Hematopoietic multipotent progenitor cell treated with erythropoietin and hydrocortisone succinate and interleukin-3 and kit ligand, for 15 days (in vitro differentiated cells): ENCODE results near the gene TRAF5.
"Not testable (repeated sequence)": the region's sequence is repeated elsewhere in the genome, so short reads cannot be mapped to it uniquely, and the experiment has no call there.

Experiments used
- DNase-seq: peaks from one replicate; pipeline ENCODE4 v3.0.0-alpha.2; 2015; ENCODE audit warnings: low spot score

Gene TRAF5

DNA sequence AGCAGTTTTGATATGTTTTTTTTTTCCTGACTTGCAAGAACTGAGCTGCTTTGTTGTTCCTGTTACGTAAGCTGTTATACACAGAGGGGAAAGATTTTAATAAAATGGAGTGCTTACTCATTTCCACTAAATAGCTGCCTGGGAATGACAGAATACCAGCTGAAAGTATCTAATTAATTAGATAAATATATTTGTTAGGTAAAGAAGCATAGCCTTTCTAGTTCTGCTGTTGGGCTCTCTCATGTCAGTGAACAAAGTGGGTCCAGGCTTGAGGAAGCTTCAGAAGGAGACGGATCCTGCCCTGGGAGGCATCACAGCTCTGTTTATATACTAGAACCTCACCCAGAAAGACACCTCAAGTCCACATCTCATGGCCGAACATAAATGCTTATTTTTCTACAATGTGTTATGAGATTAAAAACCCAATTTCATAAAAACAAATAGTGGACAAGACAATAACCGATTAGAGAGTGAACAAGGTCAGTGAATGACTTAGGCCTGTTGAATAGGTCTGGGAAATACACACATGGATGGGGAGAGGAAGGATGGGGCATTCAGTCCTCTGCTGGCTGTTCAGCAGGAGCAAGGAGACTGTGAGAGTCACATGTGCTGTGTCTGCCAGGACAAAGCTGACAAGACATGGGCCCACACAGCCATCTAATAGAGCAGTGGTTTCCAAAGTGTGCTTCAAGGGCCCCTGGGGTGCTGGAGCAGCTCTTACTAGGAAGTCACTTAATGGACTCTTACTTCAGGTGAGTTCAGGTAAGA is 20.6 kb downstream of the TRAF5 start:
- DNase-seq, result no peak

DNA sequence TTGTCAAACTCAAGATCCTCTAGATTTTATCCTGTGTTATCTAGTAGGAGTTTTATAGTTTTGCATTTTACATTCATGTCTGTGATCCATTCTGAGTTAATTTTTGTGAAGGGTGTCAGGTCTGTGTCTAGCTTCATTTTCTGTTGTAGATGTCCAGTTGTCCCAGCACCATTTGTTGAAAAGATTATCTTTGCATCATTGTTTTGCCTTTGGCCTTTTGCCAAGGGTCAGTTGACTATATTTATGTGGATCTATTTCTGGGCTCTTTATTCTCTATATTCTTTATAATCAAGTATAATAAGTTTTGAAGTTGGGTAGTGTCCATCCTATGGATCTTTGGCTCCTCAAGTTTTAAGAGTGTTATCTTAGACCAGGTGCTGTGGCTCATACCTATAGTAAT is 21.9 kb downstream of the TRAF5 start:
- no peak for DNase-seq

DNA sequence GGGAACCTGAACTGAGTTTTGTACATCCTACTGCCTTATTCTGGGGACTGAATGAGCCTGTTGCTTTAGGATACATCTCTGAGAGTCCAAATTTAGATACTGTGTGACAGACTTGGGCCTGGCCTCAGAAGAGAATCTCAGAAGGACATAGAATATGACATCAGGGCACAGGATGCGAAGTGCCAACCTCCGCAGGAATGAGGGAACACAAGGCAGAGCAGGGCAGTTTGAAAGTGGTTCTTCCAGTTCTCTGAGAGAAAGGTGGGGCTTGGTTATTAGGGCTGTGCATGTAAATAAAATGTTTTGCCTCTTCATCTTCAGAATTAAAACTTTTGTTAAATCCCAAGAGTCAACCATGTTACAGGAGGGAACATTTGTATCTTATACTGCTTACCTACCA is 23.1 kb downstream of the TRAF5 start:
- no peak for DNase-seq

DNA sequence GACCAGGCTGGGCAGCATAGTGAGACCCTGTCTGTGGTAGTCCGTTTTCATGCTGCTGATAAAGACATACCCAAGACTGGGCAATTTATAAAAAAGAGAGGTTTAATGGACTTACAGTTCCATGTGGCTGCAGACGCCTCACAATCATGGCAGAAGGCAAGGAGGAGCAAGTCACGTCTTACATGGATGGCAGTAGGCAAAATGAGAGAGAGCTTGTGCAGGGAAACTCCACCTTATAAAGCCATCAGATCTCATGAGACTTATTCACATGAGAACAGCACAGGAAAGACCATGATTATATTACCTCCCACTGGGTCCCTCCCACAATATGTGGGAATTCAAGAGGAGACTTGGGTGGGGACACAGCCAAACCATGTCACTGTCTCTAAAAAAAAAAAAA is 25.4 kb downstream of the TRAF5 start:
- not testable (repeated sequence) for DNase-seq

DNA sequence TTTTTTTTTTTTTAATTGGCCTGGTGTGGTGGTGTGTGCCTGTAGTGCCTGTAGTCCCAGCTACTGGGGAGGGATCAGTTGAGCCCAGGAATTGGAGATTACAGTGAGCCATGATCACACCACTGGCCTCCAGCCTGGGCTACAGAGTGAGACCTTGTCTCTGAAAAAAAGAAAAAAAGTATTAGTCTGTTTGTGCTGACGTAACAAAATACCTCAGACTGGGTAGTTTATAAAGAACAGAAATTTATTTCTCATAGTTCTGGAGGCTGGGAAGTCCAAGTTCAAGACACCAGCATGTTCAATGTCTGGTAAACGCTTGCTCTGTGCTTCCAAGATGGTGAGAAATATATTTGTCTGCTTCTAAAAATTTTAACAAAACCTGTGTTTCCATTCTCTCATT is 25.8 kb downstream of the TRAF5 start:
- no peak for DNase-seq

DNA sequence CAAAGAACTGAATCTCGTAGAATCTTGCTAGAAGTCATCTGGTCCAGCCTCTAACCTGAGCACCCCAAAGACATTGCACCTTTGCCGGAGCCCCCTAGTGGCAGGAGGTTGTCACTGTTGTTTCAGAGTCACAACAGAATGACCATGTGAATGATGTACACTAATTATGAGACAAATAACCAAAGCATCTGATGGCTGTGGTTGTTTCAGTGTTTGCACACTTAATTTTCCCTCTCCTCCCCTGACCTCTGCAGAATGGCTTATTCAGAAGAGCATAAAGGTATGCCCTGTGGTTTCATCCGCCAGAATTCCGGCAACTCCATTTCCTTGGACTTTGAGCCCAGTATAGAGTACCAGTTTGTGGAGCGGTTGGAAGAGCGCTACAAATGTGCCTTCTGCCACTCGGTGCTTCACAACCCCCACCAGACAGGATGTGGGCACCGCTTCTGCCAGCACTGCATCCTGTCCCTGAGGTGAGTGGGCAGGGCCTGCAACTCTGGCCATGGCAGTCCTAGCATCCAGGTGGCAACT is 26.4 kb downstream of the TRAF5 start:
- peak; percentile 66 for DNase-seq

DNA sequence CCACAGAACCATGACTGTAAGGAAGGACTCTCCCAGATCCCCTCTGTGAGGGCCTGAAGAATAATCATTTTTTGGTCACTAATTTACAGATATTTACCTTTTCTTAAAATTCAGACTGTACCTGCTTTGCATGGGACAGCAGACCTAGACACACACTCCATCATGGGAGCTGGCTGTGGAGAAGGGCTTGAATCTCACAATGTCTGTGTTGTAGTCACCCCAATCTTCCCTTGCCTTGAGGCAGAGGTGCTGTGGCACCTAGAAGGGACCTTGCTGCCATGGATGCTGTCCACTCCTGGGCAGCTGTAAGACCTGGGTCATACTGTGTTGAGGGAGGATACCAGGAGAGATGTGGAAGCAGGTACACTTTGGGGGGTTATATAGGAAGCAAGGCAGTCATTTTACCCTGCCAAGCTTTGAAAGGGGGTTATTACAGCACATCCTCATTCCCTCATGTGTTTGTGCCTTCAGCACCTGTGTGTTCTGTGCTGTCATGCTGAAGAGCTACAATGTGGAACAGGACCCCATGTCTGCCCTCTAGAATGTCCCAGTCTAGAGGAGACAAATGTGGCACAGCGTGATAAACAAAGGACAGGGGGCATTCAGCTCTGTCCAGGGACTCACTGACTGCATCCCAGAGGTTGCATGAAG is 27.1 kb downstream of the TRAF5 start:
- DNase-seq, result no peak

DNA sequence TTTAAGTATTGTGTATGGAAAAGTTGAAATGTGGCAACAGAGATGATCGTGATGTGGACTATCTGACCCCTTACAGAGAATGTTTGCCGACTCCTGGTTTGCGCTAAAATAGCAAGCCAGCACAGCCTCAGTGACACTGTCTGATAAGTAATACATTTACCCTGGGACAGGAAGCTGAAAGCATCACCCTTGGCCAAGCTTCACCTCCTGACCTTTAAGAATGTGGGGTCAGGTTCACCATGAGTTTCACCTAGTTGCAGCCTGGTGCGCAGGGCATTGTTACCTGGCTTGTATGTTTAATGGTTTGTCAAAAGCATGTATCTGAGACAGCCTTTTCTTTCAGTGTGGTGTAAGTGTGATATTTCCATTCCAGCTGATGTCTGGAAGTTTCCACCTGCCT is 29.2 kb downstream of the TRAF5 start:
- DNase-seq, result no peak

DNA sequence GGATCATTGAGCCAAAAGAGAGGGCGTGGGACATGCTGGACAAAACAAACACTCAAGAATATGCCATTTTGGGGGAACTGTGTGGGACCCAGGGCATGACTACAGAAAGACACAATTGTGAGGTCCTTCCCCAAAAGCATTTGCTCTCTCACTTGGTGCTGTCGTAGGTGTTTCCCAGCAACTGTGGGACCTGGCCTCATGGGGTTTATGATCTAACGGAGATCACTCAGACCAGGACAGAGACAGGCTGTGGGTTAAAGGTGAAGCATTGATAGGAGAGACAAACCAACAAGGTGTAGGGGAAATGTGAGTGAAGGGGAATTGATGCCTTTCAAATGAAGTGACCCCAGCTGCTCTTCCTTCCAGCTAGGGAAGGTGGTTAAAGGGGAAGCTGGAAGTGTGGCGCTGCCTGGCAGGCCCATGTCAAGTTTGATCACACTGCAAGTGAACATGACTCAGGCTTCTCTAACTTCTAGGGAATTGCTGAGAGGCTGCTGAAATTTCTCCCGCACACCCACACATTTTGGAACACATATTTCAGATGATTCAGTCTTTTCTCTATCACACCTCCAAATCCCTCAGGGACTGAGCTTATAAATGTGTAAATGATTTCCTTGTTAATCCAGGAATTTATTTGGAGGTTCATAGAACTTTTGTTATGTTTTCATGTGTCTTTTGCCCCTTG is 30.2 kb downstream of the TRAF5 start:
- no peak for DNase-seq

DNA sequence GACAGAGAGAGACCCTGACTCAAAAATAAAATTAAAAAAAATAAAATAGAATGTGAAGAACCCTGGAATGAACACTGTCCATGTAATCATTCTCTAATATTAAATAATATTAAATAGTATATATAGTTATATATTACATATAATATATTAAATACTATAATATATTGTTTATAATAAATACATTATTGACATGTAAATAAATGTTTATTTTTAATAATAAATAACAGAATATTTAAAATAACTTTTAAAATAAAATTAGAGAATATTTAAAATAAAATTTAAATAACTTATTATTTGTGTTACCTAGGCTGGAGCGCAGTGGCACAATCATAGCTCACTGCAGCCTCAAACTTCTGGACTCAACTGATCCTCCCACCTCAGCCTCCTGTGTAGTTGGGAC is 32.1 kb downstream of the TRAF5 start:
- no peak for DNase-seq

DNA sequence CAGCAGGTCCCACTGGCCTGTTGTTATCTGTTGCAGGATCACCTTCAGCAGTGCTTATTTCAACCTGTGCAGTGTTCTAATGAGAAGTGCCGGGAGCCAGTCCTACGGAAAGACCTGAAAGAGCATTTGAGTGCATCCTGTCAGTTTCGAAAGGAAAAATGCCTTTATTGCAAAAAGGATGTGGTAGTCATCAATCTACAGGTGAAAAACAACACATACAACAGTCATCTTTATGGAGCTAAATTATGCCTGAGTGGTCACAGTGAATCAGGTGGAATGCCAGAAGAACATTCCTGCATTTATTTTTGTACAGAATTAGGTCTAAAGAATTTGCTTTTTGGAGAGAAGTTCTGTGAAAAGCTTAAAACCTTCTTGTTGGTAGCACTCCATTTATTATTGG is 33.2 kb downstream of the TRAF5 start:
- no peak for DNase-seq

DNA sequence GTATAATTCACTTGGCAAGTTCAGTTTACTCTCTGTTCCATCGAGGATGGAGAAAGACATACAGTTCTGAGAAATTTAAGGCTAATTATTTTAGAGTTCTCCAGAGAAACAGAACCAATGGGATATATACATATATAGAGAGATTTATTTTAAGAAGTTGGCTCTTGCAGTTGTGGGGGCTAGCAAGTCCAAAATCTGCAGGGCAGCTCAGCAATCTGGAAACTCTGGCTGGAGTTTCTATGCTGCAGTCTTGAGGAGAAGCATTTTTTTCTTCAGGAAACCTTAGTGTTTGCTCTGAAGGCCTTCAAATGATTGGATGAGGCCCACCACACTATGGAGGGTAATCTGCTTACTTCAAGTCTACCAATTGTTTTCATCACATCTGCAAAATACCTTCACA is 34.6 kb downstream of the TRAF5 start:
- DNase-seq, result no peak

DNA sequence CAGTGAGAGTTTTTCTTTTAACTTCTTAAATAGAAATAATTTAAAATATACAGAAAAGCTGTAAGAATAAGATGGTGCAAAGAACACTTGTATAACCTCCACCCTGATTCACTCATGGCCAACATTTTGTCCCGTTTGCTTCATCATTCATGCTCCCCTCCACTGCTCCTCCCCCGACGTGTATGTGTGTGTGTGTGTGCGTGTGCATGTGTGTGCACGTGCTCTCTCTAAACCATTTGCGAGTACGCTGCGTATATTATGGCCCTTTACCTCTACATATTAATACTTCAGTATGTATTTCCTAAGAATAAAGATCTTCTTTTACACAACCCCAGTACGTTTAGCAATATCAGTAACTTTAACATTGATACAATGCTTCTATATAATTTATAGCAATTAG is 43.0 kb downstream of the TRAF5 start:
- no peak for DNase-seq

DNA sequence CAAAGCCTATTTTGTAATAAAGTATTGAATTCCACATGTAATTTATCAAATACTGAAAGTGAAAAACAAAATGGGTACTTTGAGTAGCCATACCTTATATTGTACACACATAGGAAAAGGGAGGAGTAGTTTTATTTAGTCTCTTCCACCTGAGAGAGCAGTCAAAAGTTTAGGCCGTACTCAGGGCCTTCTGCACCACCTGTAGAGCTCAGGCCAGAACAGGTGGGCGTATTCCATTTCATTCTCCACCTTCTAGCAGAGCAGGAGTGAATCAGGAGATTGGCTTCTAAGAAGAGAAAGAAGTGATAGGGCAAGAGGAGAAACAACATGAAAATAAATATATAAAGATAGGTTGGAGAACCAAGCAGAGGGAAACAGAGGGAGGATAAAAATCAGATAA is 44.0 kb downstream of the TRAF5 start:
- no peak for DNase-seq

DNA sequence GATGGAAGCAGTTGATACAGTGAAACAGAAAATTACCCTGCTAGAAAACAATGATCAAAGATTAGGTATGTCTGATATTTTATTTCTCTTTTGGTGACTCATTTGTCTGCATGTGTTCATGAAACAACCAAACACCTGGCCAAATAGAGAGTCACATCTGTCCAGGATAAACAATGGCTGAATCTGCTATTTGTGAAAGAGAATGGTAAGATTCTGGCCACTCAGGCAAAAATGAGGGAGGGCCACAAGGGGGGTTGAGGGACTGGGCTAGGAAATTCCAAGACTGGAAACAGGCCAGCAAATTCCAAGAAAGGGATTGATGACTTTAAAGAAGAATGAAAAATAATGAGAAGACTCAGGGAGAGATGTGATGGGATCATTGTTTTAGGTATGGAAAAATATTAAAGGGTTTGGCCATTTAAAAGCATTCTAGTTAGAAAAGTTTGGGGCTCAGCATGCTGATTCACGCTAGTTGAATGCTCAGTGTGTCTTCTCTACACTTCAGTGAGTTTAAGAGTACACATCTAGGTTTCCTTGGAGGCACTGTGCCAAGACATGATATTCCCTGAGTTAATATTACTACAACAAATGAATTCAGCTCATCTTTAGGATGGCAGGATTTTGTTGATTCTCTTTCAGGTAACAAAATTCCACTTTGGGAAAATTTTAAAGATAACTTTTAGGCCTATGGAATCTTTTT is 44.9 kb downstream of the TRAF5 start:
- no peak for DNase-seq

DNA sequence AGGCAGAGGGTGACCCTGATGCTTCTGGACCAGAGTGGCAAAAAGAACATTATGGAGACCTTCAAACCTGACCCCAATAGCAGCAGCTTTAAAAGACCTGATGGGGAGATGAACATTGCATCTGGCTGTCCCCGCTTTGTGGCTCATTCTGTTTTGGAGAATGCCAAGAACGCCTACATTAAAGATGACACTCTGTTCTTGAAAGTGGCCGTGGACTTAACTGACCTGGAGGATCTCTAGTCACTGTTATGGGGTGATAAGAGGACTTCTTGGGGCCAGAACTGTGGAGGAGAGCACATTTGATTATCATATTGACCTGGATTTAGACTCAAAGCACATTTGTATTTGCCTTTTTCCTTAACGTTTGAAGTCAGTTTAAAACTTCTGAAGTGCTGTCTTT is 45.8 kb downstream of the TRAF5 start:
- peak; percentile 4 for DNase-seq

DNA sequence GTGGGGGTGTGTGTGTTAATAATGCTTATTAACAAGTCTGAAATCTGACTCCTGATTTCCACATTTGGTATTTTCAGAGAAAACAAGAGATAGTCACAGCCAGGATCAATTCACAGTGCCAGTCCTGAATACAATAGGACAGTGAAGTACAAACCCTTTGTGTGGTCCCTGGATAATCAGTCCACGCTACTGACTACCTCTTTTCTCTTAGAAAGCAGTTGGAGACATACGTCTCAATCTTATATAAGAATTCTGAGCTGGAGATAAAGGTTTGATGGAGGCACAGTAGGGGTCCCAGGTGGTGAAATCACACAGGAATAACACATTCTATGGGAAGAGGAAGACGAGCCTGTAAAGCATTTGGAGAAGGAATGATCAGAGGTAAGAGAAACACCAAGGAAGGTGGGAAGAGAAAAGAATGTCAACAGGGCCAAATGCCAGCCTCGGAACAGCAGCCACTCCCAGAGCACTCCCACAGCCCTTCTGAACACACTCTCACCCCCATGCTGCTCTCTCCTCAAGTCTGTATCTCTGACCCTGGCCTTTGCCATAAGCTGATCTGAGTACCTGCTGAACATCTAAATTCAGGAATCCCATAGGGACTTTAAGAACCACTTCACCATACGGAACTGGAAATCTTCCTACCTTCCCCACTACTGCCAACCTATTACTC is 48.6 kb downstream of the TRAF5 start:
- DNase-seq, result no peak

DNA sequence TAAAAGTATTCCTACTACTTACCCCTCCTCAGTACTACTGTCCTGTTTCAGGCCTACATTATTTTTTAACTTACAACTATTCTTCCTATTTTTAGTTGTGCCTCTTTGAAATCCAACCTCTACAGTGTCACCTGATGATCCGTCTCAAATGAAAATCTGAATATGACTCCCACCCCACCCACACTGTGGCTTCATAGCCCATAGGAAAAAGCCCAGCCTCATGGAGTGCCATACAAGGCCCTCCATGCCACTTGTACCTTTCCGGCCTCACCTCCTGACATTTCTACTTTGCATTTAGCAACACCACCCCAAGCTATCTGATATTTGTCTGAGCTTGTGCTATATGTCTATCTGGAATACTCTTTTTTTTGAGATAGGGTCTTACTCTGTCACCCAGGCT is 49.3 kb downstream of the TRAF5 start:
- DNase-seq, result no peak

DNA sequence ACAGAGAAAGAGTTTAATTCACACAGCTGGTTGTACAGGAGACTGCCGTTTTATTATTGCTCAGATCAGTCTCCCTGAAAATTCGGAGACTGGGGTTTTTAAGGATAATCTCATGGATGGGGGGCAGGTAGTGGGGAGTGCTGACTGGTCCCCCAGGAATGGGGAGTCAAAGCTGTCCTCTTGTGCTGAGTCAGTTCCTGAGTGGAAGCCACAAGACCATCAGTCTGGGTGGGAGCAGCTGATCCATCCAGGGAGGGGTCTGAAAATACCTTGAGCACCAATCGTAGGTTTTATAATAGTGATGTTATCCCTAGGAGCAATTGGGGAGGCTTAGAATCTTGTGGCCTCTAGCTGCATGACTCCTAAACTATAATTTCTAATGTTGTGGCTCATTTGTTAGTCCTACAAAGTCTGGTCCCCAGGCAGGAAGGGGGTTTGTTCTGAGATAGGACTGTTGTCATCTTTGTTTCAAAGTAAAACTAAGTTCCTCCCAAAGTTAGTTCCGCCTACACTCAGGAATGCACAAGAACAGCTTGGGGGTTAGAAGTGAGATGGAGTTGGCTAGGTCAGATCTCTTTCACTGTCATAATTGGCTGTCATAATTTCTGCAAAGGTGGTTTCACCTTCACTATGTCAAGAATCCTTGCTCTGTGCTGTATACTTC is 50.3 kb downstream of the TRAF5 start:
- DNase-seq, result no peak

DNA sequence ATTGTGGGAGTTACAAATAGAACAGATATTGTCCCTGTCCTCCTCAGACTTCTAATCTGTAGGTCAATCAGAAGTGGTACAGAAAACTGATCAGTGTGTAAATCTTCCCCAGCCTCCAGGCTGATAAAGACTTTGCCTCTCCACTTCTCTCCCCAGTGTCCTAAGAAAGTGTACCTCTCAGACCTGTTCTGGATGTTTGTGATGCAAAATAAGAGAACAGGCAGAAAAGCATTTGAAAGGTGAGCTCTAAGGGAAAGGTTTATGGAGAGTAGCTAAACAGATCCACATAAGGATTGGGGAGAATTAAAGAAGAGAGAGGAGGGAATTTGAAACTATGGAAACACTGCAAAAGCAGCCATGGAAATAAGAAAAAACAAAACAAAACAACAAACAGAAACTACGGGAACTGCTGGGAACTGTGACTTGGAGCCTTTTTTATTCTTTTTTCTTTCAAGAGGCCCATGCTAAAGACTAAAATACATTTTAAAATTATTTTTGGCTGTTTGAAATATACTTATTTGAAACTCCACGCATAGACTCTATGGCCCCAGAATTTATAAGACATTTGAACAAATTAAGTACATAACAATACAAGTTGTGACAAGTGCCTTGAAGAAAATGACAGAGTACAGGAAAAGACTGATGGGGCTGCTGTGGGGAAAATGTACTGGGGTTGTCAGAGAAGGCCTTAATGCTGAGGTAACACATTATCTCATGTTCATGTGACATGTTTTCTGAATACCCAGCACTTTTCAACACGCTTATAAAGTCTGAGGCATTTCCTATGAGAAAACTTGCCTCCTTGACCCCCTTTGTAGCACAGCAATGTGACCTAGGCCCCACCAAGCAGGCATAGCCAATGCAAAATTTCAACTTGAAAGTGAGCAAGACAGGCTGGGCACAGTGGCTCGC is 51.2 kb downstream of the TRAF5 start:
- DNase-seq, result no peak
